ENCODE data around the gene GPC1. TPM values are rescaled to one million over a fixed set of nuclear protein-coding genes. Genes with fewer than 3 reads are reported as not detected.

The GPC1 gene
- total and polyA plus RNA-seq, 4 donors: 28.0 to 66.8 (median 47.5) TPM

DNA sequence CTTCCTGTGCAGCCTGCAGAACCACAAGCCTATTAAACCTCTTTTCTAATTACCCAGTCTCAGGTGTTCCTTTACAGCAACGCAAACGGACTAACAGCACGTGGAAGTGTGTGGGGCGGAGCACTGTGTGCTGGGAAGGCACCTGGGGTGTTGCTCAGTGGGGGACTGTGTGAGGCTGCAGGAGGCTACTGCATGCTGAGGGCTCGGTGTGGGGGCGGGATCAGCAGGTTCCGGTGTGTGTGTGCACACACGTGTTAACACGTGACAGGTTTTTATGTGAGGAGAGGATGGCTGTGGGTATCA is 63.4 kb downstream of the GPC1 start:
- intact Hi-C loops (cut with DNase I): no loop called here
- Histone ChIP-seq H3K36me3 (ENCODE audit: control insufficient read depth in 1 of 2, insufficient read depth in 2 of 2, low read length in 1 of 2) (no peaks in the 10 kb centered on the region), H3K27me3 (ENCODE audit: control insufficient read depth in 1 of 2, insufficient read depth in 2 of 2, low read length in 1 of 2) (no peaks in the 10 kb centered on the region), H3K4me3 (ENCODE audit: low read length in 2 of 2) (no peak overlapping the region), H3K27ac (ENCODE audit: low read depth in 1 of 2, low read length in 2 of 2) (no peak overlapping the region), H3K4me1 (ENCODE audit: control insufficient read depth in 1 of 2, insufficient read depth in 2 of 2, low read length in 2 of 2) (no peaks in the 10 kb centered on the region), H3K9me3 (ENCODE audit: control insufficient read depth, low read length) (no peaks in the 10 kb centered on the region)
- WGBS, 2 donors: 91 to 95% methylated on average over 9 of the region's 9 CpGs
- ATAC-seq (ENCODE audit: low FRiP score) (no peak), DNase-seq (peak in 1 of 2 donors; percentile 28)

DNA sequence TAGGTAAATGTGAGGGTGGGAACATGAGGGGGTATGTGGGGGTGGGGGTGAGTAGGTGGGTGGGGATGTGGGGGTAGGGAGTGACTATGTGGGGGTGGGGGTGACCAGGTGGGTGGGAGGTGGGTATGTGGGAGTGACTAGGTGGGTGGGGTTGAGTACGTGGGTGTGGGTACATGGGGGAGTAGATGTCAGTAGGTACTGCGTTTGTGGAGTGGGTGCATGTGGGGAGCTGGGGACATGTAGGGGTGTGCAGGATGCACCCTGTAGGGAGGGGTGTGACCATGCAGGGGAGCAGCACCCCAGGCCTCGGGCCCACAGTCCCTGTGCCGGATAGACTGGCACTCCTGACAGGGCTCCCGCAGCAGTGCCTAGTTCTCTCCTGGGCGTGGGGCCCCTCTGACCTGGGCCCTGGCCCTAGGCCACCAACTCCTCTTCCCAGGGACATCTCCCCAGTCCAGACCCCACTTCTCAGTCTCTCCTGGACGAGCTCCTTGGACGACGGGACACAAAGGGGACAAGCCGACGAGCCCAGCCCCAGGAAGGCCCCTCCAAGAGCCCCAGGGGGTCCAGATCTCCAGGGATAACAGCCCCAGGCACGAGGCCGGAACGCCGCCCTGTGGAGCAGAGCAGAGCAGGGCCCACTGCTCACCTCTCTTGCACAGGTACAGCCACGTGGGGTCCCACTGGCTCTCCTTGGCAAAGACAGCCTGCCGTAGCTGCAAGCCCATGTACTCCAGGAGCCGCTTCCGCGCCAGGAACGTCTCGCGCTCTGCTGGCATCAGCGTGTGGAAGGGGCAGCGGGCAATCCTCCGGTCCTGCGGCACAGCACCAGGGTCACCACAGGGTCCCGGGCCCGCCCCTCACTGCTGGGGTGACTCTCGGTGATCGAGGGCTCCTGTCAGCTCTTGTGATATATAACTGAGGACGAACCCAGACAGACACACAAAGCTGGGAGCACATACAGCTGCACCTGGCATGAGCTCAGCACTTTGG is 64.1 kb downstream of the GPC1 start:
- Histone ChIP-seq H3K9me3 (ENCODE audit: control insufficient read depth, low read length) (no peaks in the 10 kb centered on the region), H3K27ac (ENCODE audit: low read depth in 1 of 2, low read length in 2 of 2) (no peak overlapping the region), H3K27me3 (ENCODE audit: control insufficient read depth in 1 of 2, insufficient read depth in 2 of 2, low read length in 1 of 2) (no peaks in the 10 kb centered on the region), H3K4me1 (ENCODE audit: control insufficient read depth in 1 of 2, insufficient read depth in 2 of 2, low read length in 2 of 2) (no peaks in the 10 kb centered on the region), H3K36me3 (ENCODE audit: control insufficient read depth in 1 of 2, insufficient read depth in 2 of 2, low read length in 1 of 2) (no peaks in the 10 kb centered on the region), H3K4me3 (ENCODE audit: low read length in 2 of 2) (no peak overlapping the region)
- peak in 1 of 2 donors; percentile 67 for DNase-seq
- 91 to 93% methylated on average over 32 of the region's 32 CpGs for WGBS, 2 donors
- ATAC-seq (ENCODE audit: low FRiP score): no peak
- intact Hi-C loops (cut with DNase I): no loop called here

DNA sequence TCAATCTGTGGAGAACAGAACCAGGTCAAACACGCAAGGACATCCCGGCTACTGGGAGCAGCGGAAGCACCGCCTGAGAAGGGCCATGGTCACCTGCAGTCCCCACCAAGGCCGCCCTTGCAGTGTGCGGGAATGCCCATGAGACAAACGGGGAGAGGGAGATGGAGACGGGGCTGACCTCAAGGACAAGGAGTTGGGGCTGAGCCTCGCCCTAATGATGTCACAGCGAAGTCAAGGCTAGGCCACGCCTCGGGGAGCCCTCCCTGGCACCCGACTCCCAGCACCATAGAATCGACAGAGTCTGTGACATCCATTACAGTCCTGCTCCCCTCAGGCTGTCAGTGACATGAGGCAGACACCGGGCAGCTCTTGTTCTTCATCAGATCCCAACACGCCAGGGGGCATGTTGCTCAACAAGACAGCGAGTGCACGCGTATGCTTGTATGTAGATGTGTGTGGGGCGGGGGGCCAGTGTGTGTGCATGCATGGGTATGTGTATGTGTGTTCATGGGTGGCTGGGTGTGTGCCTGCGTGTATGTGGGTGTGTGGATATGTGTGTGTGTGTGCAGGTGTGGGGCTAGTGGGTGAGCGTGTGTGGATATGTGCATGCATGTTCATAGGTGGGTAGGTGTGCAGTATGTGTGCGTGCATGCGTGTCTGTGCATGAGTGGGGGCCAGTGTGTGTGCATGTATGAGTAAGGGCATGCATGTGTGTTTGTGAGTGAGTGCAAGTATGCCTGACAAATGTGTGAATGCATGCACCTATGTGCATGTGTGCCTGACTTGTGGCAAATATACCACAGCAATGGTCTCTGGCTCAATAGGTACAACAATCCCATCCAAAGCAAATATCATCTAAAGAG is 65.3 kb downstream of the GPC1 start:
- no peaks in the 10 kb centered on the region for H3K36me3 ChIP-seq (ENCODE audit: control insufficient read depth in 1 of 2, insufficient read depth in 2 of 2, low read length in 1 of 2)
- no peaks in the 10 kb centered on the region for H3K9me3 ChIP-seq (ENCODE audit: control insufficient read depth, low read length)
- no peaks in the 10 kb centered on the region for H3K4me1 ChIP-seq (ENCODE audit: control insufficient read depth in 1 of 2, insufficient read depth in 2 of 2, low read length in 2 of 2)
- intact Hi-C loops (cut with DNase I): no loop called here
- no peak overlapping the region for H3K27ac ChIP-seq (ENCODE audit: low read depth in 1 of 2, low read length in 2 of 2)
- no peaks in the 10 kb centered on the region for H3K27me3 ChIP-seq (ENCODE audit: control insufficient read depth in 1 of 2, insufficient read depth in 2 of 2, low read length in 1 of 2)
- ATAC-seq (ENCODE audit: low FRiP score) (no peak), DNase-seq (peak in 1 of 2 donors; percentile 74)
- H3K4me3 ChIP-seq (ENCODE audit: low read length in 2 of 2): no peak overlapping the region
- WGBS, 2 donors: 94 to 95% methylated on average over 24 of the region's 24 CpGs

DNA sequence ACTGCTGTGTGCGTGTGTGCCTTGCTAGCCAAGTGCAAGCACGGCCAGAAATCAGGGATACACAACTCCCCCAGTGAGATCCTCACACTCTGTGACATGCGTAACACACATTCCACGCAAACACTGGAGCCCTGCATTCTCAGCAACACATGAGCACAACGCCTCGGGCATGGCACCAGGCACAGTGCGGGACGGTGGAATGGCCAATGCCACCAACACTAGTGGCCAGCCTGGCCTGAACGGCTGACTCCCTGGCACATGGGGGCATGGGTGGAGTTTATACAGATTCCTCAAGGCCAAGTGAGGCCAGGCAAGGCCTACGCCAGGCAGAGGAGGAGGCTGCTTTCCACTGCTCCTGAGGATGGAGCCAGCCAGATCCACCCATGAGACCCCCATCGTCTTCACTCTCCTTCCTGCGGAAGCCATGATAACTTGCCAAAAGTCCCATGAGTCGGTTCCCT is 66.1 kb downstream of the GPC1 start:
- Histone ChIP-seq H3K36me3 (ENCODE audit: control insufficient read depth in 1 of 2, insufficient read depth in 2 of 2, low read length in 1 of 2) (no peaks in the 10 kb centered on the region), H3K4me3 (ENCODE audit: low read length in 2 of 2) (no peak overlapping the region), H3K4me1 (ENCODE audit: control insufficient read depth in 1 of 2, insufficient read depth in 2 of 2, low read length in 2 of 2) (no peaks in the 10 kb centered on the region), H3K9me3 (ENCODE audit: control insufficient read depth, low read length) (no peaks in the 10 kb centered on the region), H3K27ac (ENCODE audit: low read depth in 1 of 2, low read length in 2 of 2) (no peak overlapping the region), H3K27me3 (ENCODE audit: control insufficient read depth in 1 of 2, insufficient read depth in 2 of 2, low read length in 1 of 2) (no peaks in the 10 kb centered on the region)
- ATAC-seq (ENCODE audit: low FRiP score): no peak
- DNase-seq: peak in 1 of 2 donors; percentile 51
- intact Hi-C loops (cut with DNase I): no loop called here
- WGBS, 2 donors: 90 to 94% methylated on average over 13 of the region's 13 CpGs

DNA sequence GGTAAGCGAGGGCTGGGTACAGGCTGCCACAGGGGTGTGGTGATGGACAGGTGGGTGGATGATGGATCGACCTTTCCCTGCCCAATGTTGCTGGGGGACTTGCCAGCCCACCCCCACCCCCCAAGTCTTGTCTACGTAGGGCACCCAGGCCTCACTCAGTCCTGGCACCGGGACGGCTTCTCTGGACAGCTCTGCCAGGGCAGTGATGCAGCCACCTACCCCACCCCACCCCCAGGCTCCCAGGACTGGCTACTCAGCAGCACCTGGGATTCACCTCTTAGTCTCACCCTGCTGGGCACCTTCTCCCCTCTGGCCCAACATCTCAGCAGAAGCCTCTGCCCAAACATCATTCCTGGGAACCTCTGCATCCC is 66.6 kb downstream of the GPC1 start:
- WGBS, 2 donors: 85 to 87% methylated on average over 3 to 5 of the region's 5 CpGs
- Histone ChIP-seq H3K27me3 (ENCODE audit: control insufficient read depth in 1 of 2, insufficient read depth in 2 of 2, low read length in 1 of 2) (no peaks in the 10 kb centered on the region), H3K9me3 (ENCODE audit: control insufficient read depth, low read length) (no peaks in the 10 kb centered on the region), H3K4me3 (ENCODE audit: low read length in 2 of 2) (no peak overlapping the region), H3K4me1 (ENCODE audit: control insufficient read depth in 1 of 2, insufficient read depth in 2 of 2, low read length in 2 of 2) (no peaks in the 10 kb centered on the region), H3K27ac (ENCODE audit: low read depth in 1 of 2, low read length in 2 of 2) (no peak overlapping the region), H3K36me3 (ENCODE audit: control insufficient read depth in 1 of 2, insufficient read depth in 2 of 2, low read length in 1 of 2) (no peaks in the 10 kb centered on the region)
- ATAC-seq (ENCODE audit: low FRiP score) (no peak), DNase-seq (peak in 1 of 2 donors; percentile 44)
- intact Hi-C loops (cut with DNase I): no loop called here

DNA sequence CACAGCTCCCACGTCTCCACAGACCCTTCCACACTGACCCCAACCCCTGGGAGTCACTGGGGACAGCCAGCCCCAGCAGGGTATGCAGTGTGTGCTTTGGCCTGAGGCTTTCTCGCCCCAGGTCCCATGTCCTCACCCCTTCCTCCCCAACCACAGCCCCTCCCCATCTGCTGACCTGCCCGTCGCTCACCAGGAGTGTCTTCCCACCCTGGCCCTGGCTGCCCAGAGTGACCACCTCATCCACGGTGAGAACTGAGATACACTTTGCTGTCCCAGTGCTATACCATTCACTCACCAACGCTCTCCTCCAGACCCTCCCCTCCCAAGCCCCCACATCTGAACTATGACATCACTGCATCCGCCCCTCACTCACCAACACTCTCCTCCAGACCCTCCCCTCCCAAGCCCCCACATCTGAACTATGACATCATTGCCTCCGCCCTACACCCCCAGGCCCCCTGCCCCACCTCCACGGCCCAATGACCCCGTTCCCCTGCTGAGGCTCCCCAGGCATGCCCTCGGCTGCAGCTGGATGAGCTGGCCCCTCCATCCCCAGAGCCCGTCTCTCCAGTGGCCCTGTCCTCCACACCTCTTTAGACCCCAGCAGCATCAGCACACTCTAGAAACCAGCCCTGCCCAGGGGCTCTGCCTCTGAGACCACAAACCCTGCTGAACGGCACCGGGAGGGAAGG is 67.1 kb downstream of the GPC1 start:
- no peaks in the 10 kb centered on the region for H3K27me3 ChIP-seq (ENCODE audit: control insufficient read depth in 1 of 2, insufficient read depth in 2 of 2, low read length in 1 of 2)
- no peak overlapping the region for H3K27ac ChIP-seq (ENCODE audit: low read depth in 1 of 2, low read length in 2 of 2)
- no peaks in the 10 kb centered on the region for H3K36me3 ChIP-seq (ENCODE audit: control insufficient read depth in 1 of 2, insufficient read depth in 2 of 2, low read length in 1 of 2)
- H3K4me1 ChIP-seq (ENCODE audit: control insufficient read depth in 1 of 2, insufficient read depth in 2 of 2, low read length in 2 of 2): no peaks in the 10 kb centered on the region
- no peak overlapping the region for H3K4me3 ChIP-seq (ENCODE audit: low read length in 2 of 2)
- 87 to 90% methylated on average over 14 of the region's 14 CpGs for WGBS, 2 donors
- no peaks in the 10 kb centered on the region for H3K9me3 ChIP-seq (ENCODE audit: control insufficient read depth, low read length)
- ATAC-seq (ENCODE audit: low FRiP score): no peak
- intact Hi-C loops (cut with DNase I): no loop called here
- DNase-seq: peak in 1 of 2 donors; percentile 43

DNA sequence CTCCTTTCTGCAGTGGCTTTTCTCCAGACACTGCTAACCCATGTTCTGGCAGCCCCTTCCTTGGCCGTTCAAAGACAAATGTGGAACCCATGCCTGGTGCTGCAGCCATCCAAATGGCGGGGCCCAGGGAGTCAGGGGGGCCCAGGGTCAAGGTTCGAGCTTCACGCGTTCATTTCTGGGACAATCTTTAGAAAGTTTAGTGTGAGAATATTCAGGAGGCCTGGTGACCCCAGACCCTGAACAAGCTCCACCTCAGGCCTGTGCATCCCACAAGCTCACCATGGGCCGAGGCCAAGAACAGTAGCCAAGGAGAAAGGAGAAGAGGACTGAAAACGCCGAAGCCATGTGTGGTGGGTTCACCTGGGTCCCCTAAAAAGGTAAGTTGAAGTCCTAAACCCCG is 67.9 kb downstream of the GPC1 start:
- no peaks in the 10 kb centered on the region for H3K36me3 ChIP-seq (ENCODE audit: control insufficient read depth in 1 of 2, insufficient read depth in 2 of 2, low read length in 1 of 2)
- H3K4me1 ChIP-seq (ENCODE audit: control insufficient read depth in 1 of 2, insufficient read depth in 2 of 2, low read length in 2 of 2): no peaks in the 10 kb centered on the region
- DNase-seq: peak in 1 of 2 donors; percentile 20
- no peaks in the 10 kb centered on the region for H3K9me3 ChIP-seq (ENCODE audit: control insufficient read depth, low read length)
- intact Hi-C loops (cut with DNase I): no loop called here
- H3K27ac ChIP-seq (ENCODE audit: low read depth in 1 of 2, low read length in 2 of 2): no peak overlapping the region
- no peak for ATAC-seq (ENCODE audit: low FRiP score)
- no peak overlapping the region for H3K4me3 ChIP-seq (ENCODE audit: low read length in 2 of 2)
- 94 to 95% methylated on average over 9 of the region's 9 CpGs for WGBS, 2 donors
- no peaks in the 10 kb centered on the region for H3K27me3 ChIP-seq (ENCODE audit: control insufficient read depth in 1 of 2, insufficient read depth in 2 of 2, low read length in 1 of 2)

DNA sequence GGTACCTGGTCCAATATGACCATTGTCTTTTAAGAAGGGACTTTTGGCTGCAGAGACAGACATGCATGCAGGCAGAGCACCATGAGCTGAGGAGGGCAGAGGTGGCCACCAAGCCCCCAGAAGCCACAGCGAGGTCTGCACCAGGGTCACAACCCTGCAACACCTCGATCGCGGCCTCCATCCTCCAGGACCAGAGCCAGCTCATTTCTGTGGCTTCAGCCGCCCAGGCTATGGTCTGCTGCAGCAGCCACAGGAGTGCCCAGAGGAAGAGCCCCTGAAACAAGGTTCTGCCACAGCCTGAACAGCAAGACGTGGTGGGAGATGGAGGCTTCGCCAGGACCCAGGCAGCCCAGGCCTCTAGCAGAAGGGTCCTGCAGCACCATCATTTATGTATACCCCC is 68.4 kb downstream of the GPC1 start:
- Histone ChIP-seq H3K9me3 (ENCODE audit: control insufficient read depth, low read length) (no peaks in the 10 kb centered on the region), H3K4me1 (ENCODE audit: control insufficient read depth in 1 of 2, insufficient read depth in 2 of 2, low read length in 2 of 2) (no peaks in the 10 kb centered on the region), H3K36me3 (ENCODE audit: control insufficient read depth in 1 of 2, insufficient read depth in 2 of 2, low read length in 1 of 2) (no peaks in the 10 kb centered on the region), H3K27ac (ENCODE audit: low read depth in 1 of 2, low read length in 2 of 2) (no peak overlapping the region), H3K4me3 (ENCODE audit: low read length in 2 of 2) (no peak overlapping the region), H3K27me3 (ENCODE audit: control insufficient read depth in 1 of 2, insufficient read depth in 2 of 2, low read length in 1 of 2) (no peaks in the 10 kb centered on the region)
- intact Hi-C loops (cut with DNase I): no loop called here
- DNase-seq (peak in 1 of 2 donors; percentile 60), ATAC-seq (ENCODE audit: low FRiP score) (no peak)
- WGBS, 2 donors: 94 to 95% methylated on average over 7 of the region's 7 CpGs
